GM11168 (cell line): ENCODE data around the gene ZDHHC22.
"Not testable (repeated sequence)": the region's sequence is repeated elsewhere in the genome, so short reads cannot be mapped to it uniquely, and the experiment has no call there.

Experiments used
- in situ Hi-C: fragments of 300-500 bp; cut with MboI; formaldehyde crosslinking; loops from one replicate; pipeline ENCODE4 v1.12.0; 2022; ENCODE audit warnings: low sequenced_read_pairs; ENCODE audit not compliant: unreplicated experiment

The ZDHHC22 gene

DNA sequence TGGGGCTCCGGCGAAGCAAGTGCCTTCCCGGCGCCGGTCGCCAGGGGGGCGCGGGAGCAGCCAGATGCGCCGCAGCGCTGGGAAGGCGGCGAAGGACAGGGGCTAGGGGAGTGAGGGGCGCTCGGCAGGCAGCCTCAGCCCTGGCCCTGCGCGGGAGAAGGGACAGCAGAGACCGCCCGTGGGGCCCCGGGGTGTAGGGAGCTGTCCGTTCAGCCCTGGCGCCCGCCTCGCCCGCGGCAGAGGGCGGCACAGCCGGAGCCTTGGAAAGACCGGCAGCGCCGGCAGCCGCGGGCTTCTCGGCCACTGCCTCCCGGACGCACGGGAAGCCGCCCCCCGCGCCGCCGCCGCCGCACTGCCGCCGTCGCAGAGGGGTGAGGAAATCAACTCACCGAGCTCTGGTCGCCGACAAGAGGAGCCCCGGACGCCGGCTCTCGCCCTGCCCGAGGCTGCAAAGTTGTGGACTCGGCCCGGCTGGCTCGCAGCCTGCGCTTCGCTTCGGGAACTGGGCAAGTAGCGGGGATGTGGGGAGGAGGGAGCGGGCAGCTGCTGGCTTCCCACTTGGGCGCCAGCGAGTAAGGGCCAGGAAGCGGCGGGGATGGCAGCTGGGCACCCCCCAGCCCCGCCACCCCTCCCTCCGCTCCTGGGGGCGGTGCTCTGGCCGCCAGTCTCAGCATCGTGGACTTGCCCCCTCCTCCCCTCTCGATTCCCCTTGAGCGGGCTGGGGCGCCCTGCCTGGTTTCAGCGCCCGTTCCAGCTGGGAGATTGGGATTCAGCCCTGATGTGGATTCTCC, at the start of gene ZDHHC22:
TSS of gene ZDHHC22 (minus strand) at position 578 of the 791 bp plus-strand sequence. CDS start 2,053 bp downstream, outside the sequence.
- in situ Hi-C loops: no loop called here

- in situ Hi-C loops: no loop called here
Observed at GRCh38 chr14:77190977-77191376, 49.4 kb upstream of the ZDHHC22 start.

DNA sequence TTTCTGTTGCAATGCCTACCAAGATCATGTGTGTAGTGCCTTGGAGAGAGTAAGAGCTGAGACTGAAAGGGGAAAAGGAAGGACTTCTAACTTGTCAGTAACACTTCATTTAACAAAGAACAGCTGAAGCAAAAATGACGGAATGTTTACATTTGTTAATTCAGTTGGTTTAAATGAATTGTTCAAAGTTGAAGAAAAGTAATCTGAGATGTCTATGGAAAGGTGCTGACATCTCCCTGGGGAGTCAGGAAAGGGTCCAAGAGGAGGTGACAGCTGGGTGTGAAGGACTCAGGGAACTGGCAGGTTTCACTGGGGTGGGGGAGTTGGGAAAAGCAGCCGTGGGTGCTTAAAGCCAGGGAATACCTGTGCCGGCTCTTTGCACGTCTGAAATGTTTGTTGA, 47.9 kb upstream of the ZDHHC22 start:
- in situ Hi-C loops: no loop called here

DNA sequence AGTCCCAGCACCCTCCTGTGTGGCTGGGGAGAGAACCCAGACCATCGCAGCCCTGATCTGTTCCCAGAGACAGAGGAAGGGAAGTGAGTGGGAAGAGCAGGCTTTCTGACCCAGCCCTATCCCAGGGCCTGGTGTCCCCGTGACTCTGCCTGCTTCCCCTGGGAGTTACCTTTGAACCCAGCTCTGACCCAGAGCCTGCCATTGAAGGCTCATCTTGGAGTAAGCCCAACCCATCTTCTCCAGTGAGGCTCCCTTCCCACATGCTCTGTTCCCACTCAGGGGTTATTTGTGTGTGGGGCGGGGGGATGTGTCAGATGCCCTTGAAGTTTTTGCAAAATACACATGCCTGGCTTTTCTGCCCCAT, 46.0 kb upstream of the ZDHHC22 start:
- in situ Hi-C loops: no loop called here

DNA sequence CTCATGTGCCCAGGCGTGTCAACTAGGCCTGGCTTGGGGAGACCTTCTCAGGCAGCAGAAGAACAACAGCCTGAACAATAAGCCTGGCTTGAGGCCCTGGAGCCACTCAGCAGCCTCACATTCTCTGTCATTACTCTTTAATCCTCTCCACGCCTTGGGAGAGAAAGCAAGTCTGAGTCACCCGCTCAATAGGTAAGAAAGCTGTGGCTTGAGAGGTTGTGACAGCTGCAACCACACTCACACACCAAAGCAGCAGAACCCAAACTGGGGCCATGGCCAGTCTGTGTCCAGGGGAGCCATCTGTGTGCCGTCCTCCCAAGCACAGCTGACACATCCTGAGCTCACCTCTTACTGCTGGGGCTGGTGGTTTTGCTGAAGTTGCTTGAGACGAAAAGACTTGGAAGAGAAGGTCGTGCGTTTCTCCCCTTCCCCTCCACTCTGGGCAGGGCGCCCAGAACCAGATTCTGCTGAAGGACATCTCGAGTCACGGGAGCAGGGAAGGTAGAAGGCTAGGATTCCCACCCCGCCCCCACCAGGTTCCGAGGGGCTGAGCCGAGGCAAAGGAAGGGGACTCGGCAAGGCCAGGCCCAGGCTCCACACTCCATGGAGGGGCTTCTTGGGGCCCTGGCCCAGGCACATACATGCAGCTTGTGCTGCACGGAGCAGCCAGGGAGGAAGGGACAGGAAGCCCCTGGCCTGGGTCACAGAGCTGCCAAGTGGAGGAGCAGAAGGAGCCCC, 45.5 kb upstream of the ZDHHC22 start:
- in situ Hi-C loops: no loop called here

GRCh38 chr14:77185093-77185465, 43.5 kb upstream of the ZDHHC22 start:
- in situ Hi-C loops: no loop called here

GRCh38 chr14:77184396-77185092, 43.0 kb upstream of the ZDHHC22 start:
- in situ Hi-C loops: no loop called here

DNA sequence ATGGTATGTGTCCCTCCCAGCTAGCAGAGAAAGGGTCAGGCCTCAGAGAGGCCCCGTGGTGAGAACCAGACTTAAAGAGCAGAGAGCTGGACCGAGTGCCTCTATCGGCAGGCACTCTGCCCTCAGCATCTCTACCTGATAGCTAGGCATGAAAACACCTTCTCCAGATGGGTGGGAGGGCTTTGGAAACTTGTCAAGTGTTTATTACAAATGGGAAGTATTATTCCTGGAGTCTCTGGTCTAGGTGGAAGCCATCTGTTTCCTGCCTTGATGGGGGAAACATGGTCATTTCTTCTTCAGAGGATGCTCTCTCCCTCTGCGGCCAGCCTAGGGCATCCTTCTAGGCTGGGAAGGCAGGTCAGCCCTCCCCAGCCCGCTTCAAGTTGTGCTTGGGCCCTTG, 42.3 kb upstream of the ZDHHC22 start:
- in situ Hi-C loops: no loop called here

DNA sequence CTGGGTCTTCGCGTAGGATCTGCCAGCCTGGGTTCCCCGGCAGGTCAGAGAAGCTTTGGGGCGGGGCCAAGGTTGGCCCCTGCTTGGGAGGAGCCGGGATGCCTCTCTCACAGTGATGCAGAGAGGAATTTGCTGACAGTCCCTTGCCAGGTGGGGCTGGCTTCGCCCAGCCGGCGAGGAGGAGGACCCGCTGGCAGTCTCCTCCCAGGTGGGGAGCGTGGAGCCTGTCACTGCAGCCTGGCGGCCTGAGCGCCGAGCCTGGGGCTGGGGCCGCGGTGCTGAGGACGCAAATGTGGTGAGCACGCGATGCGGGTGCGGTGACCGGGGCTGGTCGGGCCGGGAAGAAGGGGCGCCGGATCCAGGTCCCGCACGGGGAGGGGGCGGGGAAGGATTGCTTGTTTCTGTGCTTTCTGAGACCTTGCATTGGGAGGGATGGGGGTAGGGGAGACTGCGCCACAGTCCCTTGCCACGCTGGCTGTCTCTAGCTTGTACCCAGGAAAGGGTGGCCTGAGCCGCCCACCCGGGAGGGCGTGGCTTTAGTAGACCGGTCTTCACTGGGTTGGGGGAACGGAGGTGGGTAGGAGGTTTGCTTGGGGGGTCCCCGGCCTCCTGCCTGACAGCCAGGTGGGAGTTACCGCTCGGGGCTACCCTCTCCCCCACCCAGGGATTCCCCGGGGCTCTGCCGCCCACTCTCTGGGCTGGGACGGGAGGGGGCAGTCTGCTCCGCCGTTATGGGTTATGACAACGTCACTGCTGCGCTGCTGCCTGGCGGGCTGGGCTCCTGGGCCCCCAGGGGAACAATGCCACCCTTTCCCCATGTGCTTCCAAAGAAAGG, 40.2 kb upstream of the ZDHHC22 start, which contains the start of gene TMEM63C:
TSS of gene TMEM63C (plus strand) at position 196 of the 835 bp plus-strand sequence. CDS start 37,016 bp downstream, outside the sequence.
- in situ Hi-C loops: no loop called here

- in situ Hi-C loops: no loop called here
Observed at GRCh38 chr14:77180726-77181602, 39.4 kb upstream of the ZDHHC22 start.

DNA sequence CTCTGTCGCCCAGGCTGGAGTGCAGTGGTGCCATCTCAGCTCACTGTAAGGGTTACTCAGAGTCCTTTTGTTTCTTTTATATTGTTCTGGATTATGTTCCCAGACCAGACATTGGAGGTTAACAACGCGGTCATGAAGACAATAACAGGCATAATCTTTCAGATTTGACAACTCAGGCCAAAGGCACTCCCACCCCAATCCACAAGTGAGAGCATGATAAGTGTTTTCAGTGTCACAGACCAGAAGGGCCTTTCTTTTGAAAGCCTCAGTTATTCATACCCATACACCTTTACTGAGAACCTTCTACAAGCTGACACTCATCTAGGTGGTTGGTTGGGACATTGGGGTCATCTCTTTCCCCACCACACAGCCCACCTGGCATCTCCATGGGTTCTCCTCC, 37.1 kb upstream of the ZDHHC22 start:
- in situ Hi-C loops: no loop called here

GRCh38 chr14:77177702-77178101, 36.1 kb upstream of the ZDHHC22 start:
- in situ Hi-C loops: no loop called here

GRCh38 chr14:77175843-77176242, 34.3 kb upstream of the ZDHHC22 start:
- in situ Hi-C loops: no loop called here

DNA sequence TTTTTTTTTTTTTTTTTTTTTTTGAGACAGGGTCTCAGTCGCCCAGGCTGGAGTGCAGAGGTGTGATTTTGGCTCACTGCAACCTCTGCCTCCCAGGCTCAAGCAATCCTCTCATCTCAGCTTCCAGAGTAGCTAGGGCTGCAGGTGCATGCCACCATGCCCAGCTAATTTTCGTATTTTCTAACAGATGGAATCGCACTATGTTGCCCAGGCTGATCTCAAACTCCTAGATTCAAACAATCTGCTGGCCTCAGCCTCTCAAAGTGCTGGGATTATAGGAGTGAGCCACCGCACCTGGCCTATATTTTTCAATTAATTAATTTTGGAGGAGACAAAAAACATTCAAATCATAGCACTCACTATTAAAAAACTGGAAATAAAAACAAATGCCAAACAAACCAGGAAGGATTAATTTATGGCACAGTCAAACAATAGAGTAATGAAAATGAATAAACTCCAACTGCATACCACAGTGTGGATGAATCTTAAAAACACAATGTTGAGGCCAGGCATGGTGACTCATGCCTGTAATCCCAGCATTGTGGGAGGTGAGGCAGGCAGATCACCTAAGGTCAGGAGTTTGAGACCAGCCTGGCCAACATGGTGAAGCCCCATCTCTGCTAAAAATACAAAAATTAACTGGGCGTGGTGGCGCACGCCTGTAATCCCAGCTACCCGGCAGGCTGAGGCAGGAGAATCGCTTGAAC, 32.5 kb upstream of the ZDHHC22 start:
- in situ Hi-C loops: not testable (repeated sequence)

DNA sequence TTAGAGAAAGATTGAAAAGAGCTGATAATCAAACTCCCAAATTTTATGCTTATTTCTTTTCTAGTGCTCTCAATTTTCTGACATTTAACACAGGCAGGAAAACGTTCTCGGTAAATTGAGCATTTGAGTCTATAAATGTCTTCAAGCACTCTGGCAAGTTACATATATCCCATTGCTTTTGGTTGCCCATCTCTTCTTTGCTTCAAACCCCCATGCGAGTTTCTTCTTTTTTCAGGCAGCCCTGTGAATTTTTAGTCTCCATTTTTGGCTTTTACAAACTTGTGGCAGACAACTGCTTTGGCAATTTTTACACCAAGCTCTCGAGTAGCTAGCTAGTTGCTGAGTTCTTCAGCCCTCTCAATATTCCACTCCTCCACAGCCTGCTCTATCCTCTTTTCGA, 31.3 kb upstream of the ZDHHC22 start:
- in situ Hi-C loops: no loop called here

DNA sequence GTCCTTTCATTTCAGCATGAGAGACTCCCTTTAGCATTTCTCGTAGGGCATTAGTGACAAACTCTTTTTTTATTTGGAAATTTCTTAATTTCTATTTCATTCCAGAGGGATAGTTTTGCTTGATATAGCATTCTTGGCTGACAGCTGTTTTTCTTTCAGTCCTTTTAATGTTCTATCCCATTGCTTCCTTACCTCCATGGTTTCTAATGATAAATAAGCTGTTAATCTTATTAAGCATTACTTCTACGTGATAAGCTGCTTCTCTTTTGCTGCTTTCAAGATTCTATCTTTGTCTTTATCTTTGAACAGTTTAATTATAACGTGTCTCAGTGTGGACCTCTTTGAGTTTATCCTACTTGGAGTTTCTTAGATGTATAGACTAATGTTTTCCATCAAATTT, 28.5 kb upstream of the ZDHHC22 start:
- in situ Hi-C loops: no loop called here

DNA sequence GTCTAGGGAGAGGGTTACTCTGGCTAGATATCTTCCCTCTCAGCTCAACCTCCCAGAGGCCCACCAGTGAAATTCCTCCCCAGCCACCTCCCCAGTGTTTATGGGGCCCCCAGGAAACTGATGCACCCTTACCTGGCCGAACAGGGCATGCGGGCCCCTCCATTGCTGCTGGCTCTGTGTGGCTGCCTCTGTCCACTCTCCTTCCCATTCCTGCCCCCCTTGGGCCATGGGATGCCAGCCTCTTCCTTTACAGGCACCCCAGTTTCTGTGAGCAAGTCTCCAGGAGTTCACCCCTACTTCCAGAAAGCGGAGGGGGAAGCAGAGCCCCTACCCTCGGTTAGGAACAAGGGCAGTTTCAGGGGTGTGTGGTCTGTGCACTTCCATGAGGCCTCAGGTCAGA, 19.4 kb upstream of the ZDHHC22 start:
- in situ Hi-C loops: no loop called here

GRCh38 chr14:77158882-77159255, 17.3 kb upstream of the ZDHHC22 start:
- in situ Hi-C loops: no loop called here
